HCT116 (cell line): ENCODE measurements around the gene CTXN2.

Experiments
- CEBPB ChIP-seq: IDR thresholded peaks from 2 replicates; pipeline ENCODE4 v1.6.1; 2012; ENCODE audit warnings: low read depth
- CTCF ChIP-seq, 3 experiments: fragments of 200-600 bp in 1 of 3; sonication (generic) in 1 of 3; IDR thresholded peaks in 2 of 3; conservative IDR thresholded peaks in 1 of 3; 2 replicates each; pipeline ENCODE4 v1.5.1; 2012 to 2017; ENCODE audit warnings: low read depth in 2 of 3, low read length in 2 of 3, antibody characterized with exemption in 1 of 3, borderline replicate concordance in 1 of 3, control low read depth in 1 of 3, mild to moderate bottlenecking in 1 of 3, mixed read lengths in 1 of 3, mixed run types in 1 of 3, moderate library complexity in 1 of 3; ENCODE audit not compliant: insufficient read depth in 1 of 3
- EZH2 ChIP-seq: fragments of 200-600 bp; sonication (generic); IDR thresholded peaks from 2 replicates; pipeline ENCODE4 v1.6.1; 2017; ENCODE audit warnings: antibody characterized with exemption, mixed run types
- JUND ChIP-seq: IDR thresholded peaks from 2 replicates; pipeline ENCODE4 v1.6.1; 2012
- MAX ChIP-seq: IDR thresholded peaks from 2 replicates; pipeline ENCODE4 v1.6.1; 2012
- POLR2A ChIP-seq: IDR thresholded peaks from 2 replicates; pipeline ENCODE4 v1.7.0; 2011; ENCODE audit warnings: borderline replicate concordance; ENCODE audit not compliant: insufficient read depth, insufficient read length; ENCODE audit errors: extremely low read depth
- POLR2AphosphoS5 ChIP-seq: IDR thresholded peaks from 2 replicates; pipeline ENCODE4 v1.6.1; 2011; ENCODE audit warnings: mild to moderate bottlenecking, low read depth, low read length, moderate library complexity
- RAD21 ChIP-seq: IDR thresholded peaks from 2 replicates; pipeline ENCODE4 v1.6.1; 2012; ENCODE audit warnings: low read depth, mild to moderate bottlenecking
- SP1 ChIP-seq: IDR thresholded peaks from 2 replicates; pipeline ENCODE4 v1.6.1; 2012; ENCODE audit warnings: low read depth
- SRF ChIP-seq: IDR thresholded peaks from 2 replicates; pipeline ENCODE4 v1.6.1; 2012; ENCODE audit warnings: low read depth
- TCF7L2 ChIP-seq: IDR thresholded peaks from 2 replicates; pipeline ENCODE4 v1.7.0; 2011; ENCODE audit warnings: borderline replicate concordance, inconsistent platforms; ENCODE audit not compliant: insufficient read depth, insufficient read length; ENCODE audit errors: extremely low read depth
- YY1 ChIP-seq: IDR thresholded peaks from 2 replicates; pipeline ENCODE4 v1.6.1; 2011; ENCODE audit warnings: low read length, low read depth, moderate library complexity, mild to moderate bottlenecking; ENCODE audit not compliant: insufficient replicate concordance; ENCODE audit errors: extremely low read depth
- ZNF274 ChIP-seq: fragments of 200-500 bp; sonication (Bioruptor generic); IDR thresholded peaks from 2 replicates; pipeline ENCODE4 v1.6.1; 2014; ENCODE audit warnings: mild to moderate bottlenecking, low read depth, low read length, inconsistent platforms

- no peak for TF ChIP-seq POLR2A
- no peak for TF ChIP-seq CTCF (IDR thresholded peaks at IDR 0.05 in 2 of 3, conservative IDR thresholded peaks at IDR 0.05 in 1 of 3; ENCODE audit: borderline replicate concordance in 1 of 3, insufficient read depth in 1 of 3, low read depth in 2 of 3, low read length in 2 of 3)
- TF ChIP-seq POLR2AphosphoS5: no peak
- TF ChIP-seq MAX: no peak
- no peak for TF ChIP-seq JUND
- TF ChIP-seq RAD21: no peak
- TF ChIP-seq TCF7L2: no peak
- TF ChIP-seq EZH2: no peak
- TF ChIP-seq CEBPB: no peak
- no peak for TF ChIP-seq ZNF274
- no peak for TF ChIP-seq SRF
- TF ChIP-seq YY1: no peak
- TF ChIP-seq SP1: no peak
Measured at GRCh38 chr15:48177383-48177765, 14.1 kb upstream of the CTXN2 start.
